Measurements from ENCODE around the gene ASNSD1. TPM values are rescaled to one million over a fixed set of nuclear protein-coding genes. Genes with fewer than 3 reads are reported as not detected.

ASNSD1 gene
- total RNA-seq, 2 donors from 2014 or later = 36.7 to 38.8 TPM

DNA sequence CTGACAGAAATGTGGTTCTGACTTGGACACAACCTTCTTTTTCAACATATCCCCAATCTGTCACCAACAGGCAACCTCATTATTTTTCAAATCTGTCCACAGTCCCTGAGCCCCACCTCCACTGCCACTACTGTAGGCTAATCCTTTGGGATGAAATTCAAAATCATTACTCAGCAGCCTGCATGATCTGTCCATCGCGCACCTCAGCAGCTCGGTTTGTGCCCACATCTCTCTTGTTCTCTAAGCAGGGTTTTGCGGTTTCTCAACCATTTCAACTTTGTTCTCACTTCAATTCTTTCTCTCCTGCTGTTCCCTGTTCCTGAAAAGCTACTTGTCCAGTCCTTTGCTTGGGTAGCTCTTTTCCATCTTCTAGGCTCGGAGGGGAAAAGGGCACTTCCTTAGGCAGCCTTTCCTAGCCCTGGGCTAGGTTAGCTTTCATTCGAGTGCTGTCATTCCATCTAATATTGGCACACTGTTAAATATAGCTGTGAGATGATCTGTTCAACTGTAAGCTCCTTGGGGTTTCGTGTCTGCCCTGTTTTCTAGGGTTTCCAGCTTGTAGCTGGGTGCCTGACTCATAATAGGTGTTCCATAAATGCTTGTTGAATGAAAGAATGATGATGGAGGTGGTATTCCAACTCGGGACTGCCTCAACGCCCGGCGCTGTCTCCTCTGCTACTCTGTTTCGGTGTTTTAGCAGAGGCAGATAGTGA lies 12.6 kb downstream of the ASNSD1 start:
- peak overlapping the region; percentile 97 to 98 for H3K27ac ChIP-seq
- H3K4me3 ChIP-seq = peak overlapping the region; percentile 66 to 71
- H3K36me3 ChIP-seq = peaks cover 14% of the 10 kb centered on the region
- peaks cover 0 to 5% of the 10 kb centered on the region in 2 donors for H3K9me3 ChIP-seq
- H3K27me3 ChIP-seq = no peaks in the 10 kb centered on the region
- no peak for DNase-seq (ENCODE audit: low spot score)
- no peak for TF ChIP-seq CTCF (IDR thresholded peaks at IDR 0.05)
- H3K4me1 ChIP-seq = peaks cover 0 to 16% of the 10 kb centered on the region in 2 donors

GRCh38 chr2:189674374-189675112 lies 13.3 kb downstream of the ASNSD1 start, which contains the start of gene ANKAR:
Gene ANKAR (plus strand): TSS chr2:189674670. CDS start chr2:189676491, 1,821 bp downstream.
- Histone ChIP-seq H3K4me3 (peak within 1 kb of the TSS; percentile 66 to 71), H3K4me1 (peaks cover 0 to 16% of the 10 kb centered on the region in 2 donors), H3K27me3 (no peaks in the 10 kb centered on the region), H3K27ac (peak within 1 kb of the TSS; percentile 97 to 98), H3K9me3 (peaks cover 0 to 8% of the 10 kb centered on the region in 2 donors), H3K36me3 (peaks cover 8% of the 10 kb centered on the region)
- peak; percentile 86 for DNase-seq (ENCODE audit: low spot score)
- TF ChIP-seq CTCF (IDR thresholded peaks at IDR 0.05) = peak; percentile 91 to 94

- no peak for TF ChIP-seq CTCF (IDR thresholded peaks at IDR 0.05)
Measured at GRCh38 chr2:189676471-189676870, 15.2 kb downstream of the ASNSD1 start.

GRCh38 chr2:189679226-189679625 lies 18.0 kb downstream of the ASNSD1 start:
- no peak overlapping the region for H3K4me3 ChIP-seq
- peaks cover 0 to 8% of the 10 kb centered on the region in 2 donors for H3K9me3 ChIP-seq
- no peak for TF ChIP-seq CTCF (IDR thresholded peaks at IDR 0.05)

More at GRCh38 chr2:189676471-189676870, 15.2 kb downstream of the ASNSD1 start:
- no peaks in the 10 kb centered on the region for H3K36me3 ChIP-seq
- no peak for DNase-seq (ENCODE audit: low spot score)
- H3K27me3 ChIP-seq = no peaks in the 10 kb centered on the region
- no peak overlapping the region for H3K4me3 ChIP-seq
- peaks cover 0 to 8% of the 10 kb centered on the region in 2 donors for H3K9me3 ChIP-seq
- H3K4me1 ChIP-seq = peaks cover 0 to 16% of the 10 kb centered on the region in 2 donors
- H3K27ac ChIP-seq = no peak overlapping the region

DNA sequence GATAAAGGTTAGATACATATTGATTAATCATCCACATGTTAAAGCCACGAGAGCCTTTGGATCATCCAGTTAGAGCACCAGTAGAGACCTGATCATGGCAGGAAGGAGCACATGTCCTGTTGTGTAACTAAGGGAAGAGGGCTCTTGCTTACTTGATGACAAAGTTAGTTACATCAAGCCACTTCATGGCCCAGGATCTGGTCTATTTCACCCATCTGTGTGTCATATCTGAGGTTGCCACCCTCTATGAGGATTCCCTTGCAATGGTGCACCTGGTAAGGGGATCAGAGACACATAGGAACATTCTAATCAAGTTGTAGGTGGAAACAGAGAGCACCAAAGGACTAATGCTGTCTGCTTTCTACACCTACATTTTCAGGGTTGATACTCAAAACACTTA lies 19.9 kb downstream of the ASNSD1 start:
- Histone ChIP-seq H3K27ac (no peak overlapping the region), H3K4me1 (peaks cover 0 to 5% of the 10 kb centered on the region in 2 donors), H3K9me3 (peaks cover 0 to 8% of the 10 kb centered on the region in 2 donors), H3K36me3 (no peaks in the 10 kb centered on the region), H3K27me3 (no peaks in the 10 kb centered on the region), H3K4me3 (no peak overlapping the region)
- no peak for TF ChIP-seq CTCF (IDR thresholded peaks at IDR 0.05)
- DNase-seq (ENCODE audit: low spot score) = no peak

More at GRCh38 chr2:189679226-189679625, 18.0 kb downstream of the ASNSD1 start:
- Histone ChIP-seq H3K27me3 (no peaks in the 10 kb centered on the region), H3K4me1 (peaks cover 0 to 7% of the 10 kb centered on the region in 2 donors), H3K27ac (no peak overlapping the region), H3K36me3 (no peaks in the 10 kb centered on the region)
- DNase-seq (ENCODE audit: low spot score) = no peak
